ENCODE measurements around the gene SAPCD2.

Gene SAPCD2

GRCh38 chr9:137080260-137081122, 10.1 kb upstream of the SAPCD2 start:
- DNase-seq: no peak

DNA sequence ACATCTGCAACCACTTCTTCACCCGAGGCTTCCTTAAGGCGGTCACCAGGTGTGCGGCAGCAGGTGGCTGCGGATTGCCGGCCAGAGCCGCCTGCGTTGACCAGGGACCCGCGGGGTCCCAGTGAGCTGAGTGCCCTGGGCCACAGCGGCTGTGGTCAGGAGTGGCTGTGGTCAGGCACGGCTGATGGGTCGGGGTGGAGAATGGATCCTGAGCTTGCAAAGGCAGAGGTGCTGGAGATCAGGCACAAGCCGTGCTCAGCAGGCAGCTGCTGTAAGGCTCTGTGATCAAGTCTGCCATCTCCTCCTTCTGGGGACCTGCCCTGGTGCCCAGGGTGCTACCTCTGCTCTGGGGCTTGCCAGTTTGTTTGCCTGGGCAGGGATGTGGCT, 9.0 kb upstream of the SAPCD2 start:
- no peak for DNase-seq

GRCh38 chr9:137078701-137079400, 8.5 kb upstream of the SAPCD2 start:
- no peak for DNase-seq

DNA sequence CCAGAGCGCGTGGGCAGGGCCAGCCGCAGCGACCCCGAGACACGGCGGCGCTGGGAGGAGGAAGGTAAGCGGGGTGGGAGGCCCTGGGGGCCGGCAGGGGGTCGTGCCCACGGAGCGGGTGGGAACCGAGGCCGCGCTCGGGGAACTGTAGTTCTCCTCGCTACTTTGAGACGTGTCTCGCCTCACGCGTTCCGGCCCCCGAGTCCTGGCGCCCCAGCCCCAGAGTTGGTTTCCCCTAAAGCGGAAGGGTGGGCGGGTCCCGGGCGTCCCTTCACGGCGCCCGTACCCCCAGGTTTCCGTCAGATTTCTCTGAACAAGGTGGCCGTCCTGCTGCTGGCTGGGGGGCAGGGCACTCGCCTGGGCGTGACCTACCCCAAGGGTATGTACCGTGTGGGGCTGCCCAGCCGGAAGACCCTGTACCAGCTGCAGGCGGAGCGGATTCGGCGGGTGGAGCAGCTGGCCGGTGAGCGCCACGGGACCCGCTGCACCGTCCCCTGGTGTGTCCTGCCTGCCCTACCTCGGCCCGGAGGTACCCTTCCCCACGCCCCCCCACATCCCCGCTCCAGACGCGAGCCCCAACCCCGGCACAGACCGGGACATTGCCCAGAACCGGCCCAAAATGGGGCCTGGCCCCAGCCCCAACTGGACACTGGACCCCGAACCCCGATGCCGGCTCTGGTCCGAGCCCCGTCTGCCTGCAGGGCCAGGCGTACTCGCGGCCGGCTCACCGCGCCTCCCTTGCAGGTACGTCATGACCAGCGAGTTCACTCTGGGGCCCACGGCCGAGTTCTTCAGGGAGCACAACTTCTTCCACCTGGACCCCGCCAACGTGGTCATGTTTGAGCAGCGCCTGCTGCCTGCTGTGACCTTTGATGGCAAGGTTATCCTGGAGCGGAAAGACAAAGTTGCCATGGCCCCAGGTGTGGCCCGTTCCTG, 7.7 kb upstream of the SAPCD2 start:
- DNase-seq: no peak

- DNase-seq: no peak
Observed at GRCh38 chr9:137077010-137077747, 6.8 kb upstream of the SAPCD2 start, which contains the start of gene UAP1L1. UAP1L1 (plus strand) TSS chr9:137077517; CDS start chr9:137077533, 16 bp downstream.

DNA sequence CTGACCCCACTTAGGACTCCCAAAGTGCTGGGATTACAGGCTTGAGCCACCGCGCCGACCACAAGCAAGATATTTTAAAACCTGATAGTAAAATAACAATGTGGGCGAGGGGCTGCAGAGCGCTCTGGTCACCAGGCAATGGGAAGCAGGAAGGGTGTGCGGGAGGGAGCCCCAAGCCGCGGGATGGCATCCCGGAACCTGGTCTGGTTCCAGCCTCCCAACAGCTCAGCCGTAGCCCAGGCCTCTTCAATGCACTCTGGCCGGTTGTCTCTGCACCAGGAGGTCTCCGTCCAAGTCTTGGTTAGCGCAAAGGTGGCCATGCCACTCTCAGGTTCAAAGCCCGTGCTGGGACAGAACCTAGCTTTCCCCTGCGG, 6.3 kb upstream of the SAPCD2 start:
- no peak for DNase-seq

DNA sequence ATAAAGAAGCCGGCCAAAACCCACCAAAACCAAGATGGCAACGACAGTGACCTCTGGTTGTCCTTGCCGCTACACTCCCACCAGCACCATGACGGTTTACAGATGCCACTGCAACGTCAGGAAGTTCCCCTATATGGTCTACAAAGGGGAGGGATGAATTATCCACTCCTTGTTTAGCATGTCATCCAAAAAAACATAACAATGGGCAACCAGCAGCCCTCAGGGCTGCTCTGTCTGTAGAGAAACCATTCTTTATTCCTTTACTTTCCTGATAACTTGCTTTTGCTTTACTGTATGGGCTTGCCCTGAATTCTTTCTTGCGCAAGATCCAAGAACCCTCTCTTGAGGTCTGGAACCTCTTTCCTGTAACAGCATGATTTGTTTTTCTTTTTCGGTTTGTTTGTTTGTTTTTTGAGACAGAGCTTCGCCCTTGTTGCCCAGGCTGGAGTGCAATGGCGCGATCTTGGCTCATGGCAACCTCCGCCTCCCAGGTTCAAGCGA, 5.0 kb upstream of the SAPCD2 start:
- no peak for DNase-seq

DNA sequence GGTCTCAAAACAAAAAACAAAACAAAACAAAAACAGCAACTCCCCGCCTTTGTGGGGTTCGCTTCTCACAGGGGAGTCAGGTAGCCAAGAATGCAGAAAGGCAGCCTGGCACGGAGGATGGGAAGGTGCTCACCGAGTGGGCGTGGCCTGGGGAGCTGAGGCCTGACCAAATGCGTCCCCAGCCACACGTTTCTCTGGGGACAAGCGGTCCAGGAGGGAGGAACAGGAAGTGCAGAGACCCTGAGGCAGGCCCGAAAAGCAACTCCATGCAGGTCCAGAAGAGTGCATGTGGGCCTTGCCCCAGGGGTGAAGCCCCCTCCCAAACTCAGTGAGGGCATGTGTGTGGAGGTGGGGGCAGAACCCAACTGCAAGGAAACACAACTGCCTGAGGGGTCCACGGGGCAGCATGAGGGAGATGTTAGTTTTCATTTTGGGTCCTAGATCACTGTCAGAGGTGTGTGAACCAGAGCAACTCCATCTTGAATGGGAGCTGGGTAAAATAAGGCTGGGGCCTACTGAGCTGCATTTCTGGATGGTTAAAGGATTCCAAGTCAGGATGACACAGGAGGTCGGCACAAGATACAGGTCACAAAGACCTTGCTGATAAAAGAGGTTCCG, 4.4 kb upstream of the SAPCD2 start:
- DNase-seq: no peak

GRCh38 chr9:137073992-137074399, 3.6 kb upstream of the SAPCD2 start:
- DNase-seq: no peak

- DNase-seq: no peak
Observed at GRCh38 chr9:137071282-137071681, 925 bp upstream of the SAPCD2 start.

- DNase-seq: peak; percentile 48
Observed at GRCh38 chr9:137070906-137071275, 534 bp upstream of the SAPCD2 start.

- DNase-seq: no peak
Observed at GRCh38 chr9:137069508-137070091, 757 bp downstream of the SAPCD2 start.

GRCh38 chr9:137068539-137069507, 1.5 kb downstream of the SAPCD2 start:
- DNase-seq: no peak

DNA sequence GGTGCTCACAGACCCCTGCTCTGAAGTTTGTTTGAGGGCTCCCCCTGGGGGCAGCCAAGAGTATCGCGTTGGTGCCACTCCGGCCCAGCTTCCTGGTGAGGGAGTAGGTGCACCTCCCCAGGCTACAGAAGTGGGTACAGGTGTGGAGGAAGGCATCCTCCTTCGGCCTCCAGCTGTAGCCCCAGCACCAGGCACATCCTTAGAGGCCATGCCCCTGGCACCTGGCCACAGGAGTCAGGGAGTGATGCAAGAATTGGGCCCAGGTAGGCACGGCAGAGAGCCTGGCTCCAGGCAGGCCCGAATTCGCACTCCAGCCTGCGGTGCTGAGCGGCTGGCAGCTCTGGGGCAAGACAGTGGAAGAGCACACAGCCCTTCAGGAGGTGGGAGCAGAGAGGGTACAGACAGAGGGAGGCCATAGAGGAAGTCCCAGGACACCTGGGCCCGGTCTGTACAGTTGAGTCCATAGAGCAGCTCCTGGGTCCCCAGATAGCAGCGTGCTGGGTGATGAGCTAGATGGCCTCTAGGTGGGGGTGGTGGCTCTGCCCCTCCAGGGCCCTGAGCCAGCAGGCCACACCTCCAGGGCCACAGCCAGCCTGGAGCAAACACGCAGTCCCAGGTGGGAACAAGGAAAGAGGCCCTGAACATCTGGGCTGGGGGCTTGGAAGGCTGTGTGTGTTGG, 2.4 kb downstream of the SAPCD2 start:
- peak; percentile 83 for DNase-seq

DNA sequence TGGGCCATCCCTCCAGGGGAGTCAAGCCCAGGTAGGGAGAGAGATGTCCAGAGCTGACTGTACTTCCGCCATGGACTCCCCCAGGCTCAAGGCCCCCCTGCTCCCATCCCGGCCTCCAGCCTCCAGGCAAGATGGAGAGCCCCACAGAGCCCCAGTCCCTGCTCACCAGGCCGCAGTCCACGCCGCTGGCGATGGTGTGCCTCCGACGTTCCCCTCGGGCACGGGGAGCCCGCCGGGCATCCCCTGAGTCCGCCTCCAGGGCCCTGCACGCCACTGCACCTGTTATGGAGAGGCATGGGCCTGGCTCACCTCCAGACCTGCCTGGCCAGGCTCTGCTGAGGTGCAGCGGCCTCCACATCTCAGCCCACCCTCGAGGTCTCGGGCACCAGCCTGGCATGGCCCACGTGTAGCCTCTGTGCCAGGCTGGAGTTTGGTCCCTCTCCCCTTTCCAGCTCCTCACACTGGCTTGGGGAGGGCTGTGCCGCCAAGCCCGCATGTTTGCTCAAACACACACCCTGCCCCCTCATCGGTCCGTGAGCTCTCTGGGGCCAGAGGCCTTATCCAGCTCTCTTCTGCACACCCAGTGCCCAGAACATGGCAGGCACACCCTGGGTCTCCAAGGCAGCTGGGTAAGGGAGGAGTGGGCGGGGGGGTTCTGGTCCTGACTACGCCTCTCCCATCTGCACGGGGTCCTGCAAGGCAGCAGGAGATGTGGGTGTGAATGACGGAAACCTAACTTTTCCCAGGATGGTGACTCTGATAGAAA, 4.1 kb downstream of the SAPCD2 start:
- no peak for DNase-seq

DNA sequence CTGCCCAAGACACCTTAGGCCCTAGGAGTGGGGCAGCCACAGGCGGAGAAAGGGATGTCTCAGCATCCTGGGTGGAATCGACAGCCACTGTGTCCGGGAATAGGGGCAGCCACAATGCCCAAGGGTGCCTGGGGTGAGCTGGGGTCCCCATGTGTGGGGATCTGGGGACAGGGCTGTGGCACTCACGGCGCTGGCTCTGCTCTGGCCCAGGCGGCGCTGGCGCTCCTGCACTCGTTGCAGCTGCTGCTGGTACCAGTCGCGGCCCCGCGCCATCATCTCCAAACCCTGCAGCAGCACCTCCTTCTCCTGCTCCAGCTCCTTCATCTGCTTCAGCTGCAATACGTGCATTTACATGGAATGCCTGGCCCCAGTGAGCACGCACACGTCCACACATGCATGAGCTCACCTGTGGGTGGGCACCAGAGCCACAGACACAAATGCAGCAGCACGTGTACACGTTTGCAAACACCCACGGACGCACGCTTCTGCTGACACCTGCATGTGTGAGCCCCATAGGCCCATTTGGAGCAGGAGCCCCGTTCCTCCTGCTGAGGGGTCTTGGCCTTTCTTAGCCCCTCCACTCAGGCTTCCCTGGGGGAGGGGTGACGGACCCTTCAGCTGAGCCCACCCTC, 4.9 kb downstream of the SAPCD2 start:
- no peak for DNase-seq

DNA sequence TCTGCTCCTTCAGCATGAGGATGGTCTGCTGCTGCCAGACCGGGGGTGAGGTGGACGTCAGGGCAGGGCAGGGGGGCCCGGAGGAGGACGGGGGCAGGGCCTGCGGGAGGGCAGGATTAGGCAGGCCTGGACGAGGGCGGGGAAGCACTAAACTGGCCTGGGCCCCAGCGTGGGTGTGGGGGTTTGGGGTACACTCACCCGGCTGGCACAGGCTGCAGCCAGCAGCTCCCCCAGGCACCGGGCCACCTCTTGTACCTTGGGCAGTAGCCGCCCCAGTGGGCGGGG, 5.5 kb downstream of the SAPCD2 start:
- no peak for DNase-seq

Data from DMS153 (cell line).